IPS-11a (cell line): ENCODE data around the gene SHOX.
A peak's percentile ranks its signal among the peaks of the same experiment; 100 is the strongest.
"Not testable (repeated sequence)": the region's sequence is repeated elsewhere in the genome, so short reads cannot be mapped to it uniquely, and the experiment has no call there.

ENCODE experiments used
- H3K4me3 ChIP-seq: one replicate; pipeline ENCODE4 v1.5.1; 2013; ENCODE audit warnings: low read depth, low read length, control low read depth

SHOX gene

GRCh38 chrX:630612-631496 is at the start of gene SHOX:
Gene SHOX (plus strand): TSS chrX:630791. CDS start chrX:630898, 107 bp downstream.
- H3K4me3 ChIP-seq: peak within 1 kb of the TSS; percentile 20

GRCh38 chrX:581066-581465 is 49.5 kb upstream of the SHOX start:
- H3K4me3 ChIP-seq: no peak overlapping the region

GRCh38 chrX:581720-582298 is 48.8 kb upstream of the SHOX start:
- H3K4me3 ChIP-seq: no peak overlapping the region

GRCh38 chrX:584572-584971 is 46.0 kb upstream of the SHOX start:
- no peak overlapping the region for H3K4me3 ChIP-seq

GRCh38 chrX:585115-585808 is 45.3 kb upstream of the SHOX start:
- no peak overlapping the region for H3K4me3 ChIP-seq

- H3K4me3 ChIP-seq: no peak overlapping the region
Observed at GRCh38 chrX:586351-586750, 44.2 kb upstream of the SHOX start.

GRCh38 chrX:589261-589660 is 41.3 kb upstream of the SHOX start:
- not testable (repeated sequence) for H3K4me3 ChIP-seq

- no peak overlapping the region for H3K4me3 ChIP-seq
Observed at GRCh38 chrX:590693-591404, 39.7 kb upstream of the SHOX start.

GRCh38 chrX:599837-600715 is 30.5 kb upstream of the SHOX start:
- no peak overlapping the region for H3K4me3 ChIP-seq

- not testable (repeated sequence) for H3K4me3 ChIP-seq
Observed at GRCh38 chrX:603029-603428, 27.6 kb upstream of the SHOX start.

- not testable (repeated sequence) for H3K4me3 ChIP-seq
Observed at GRCh38 chrX:604616-605015, 26.0 kb upstream of the SHOX start.

- H3K4me3 ChIP-seq: not testable (repeated sequence)
Observed at GRCh38 chrX:608088-608487, 22.5 kb upstream of the SHOX start.

GRCh38 chrX:614136-614535 is 16.5 kb upstream of the SHOX start:
- H3K4me3 ChIP-seq: no peak overlapping the region

GRCh38 chrX:617401-617800 is 13.2 kb upstream of the SHOX start:
- no peak overlapping the region for H3K4me3 ChIP-seq

GRCh38 chrX:617891-618290 is 12.7 kb upstream of the SHOX start:
- H3K4me3 ChIP-seq: no peak overlapping the region

GRCh38 chrX:618304-618703 is 12.3 kb upstream of the SHOX start:
- H3K4me3 ChIP-seq: not testable (repeated sequence)

GRCh38 chrX:618761-619450 is 11.7 kb upstream of the SHOX start:
- H3K4me3 ChIP-seq: no peak overlapping the region

- no peak overlapping the region for H3K4me3 ChIP-seq
Observed at GRCh38 chrX:619451-619811, 11.2 kb upstream of the SHOX start.

- H3K4me3 ChIP-seq: no peak overlapping the region
Observed at GRCh38 chrX:619812-620531, 10.6 kb upstream of the SHOX start.
